ENCODE data around the gene DPH2.

The DPH2 gene

GRCh38 chr1:43947874-43948437 lies 21.9 kb upstream of the DPH2 start:
- Histone ChIP-seq H3K36me3 (ENCODE audit: insufficient read depth, low read length) (peaks cover 10% of the 10 kb centered on the region), H3K27ac (no peak overlapping the region), H3K9me3 (ENCODE audit: low read depth, low read length) (no peaks in the 10 kb centered on the region), H3K9ac (ENCODE audit: insufficient read length) (peak overlapping the region; percentile 98), H3K4me3 (peak overlapping the region; percentile 98)
- no peak for DNase-seq (ENCODE audit: low read depth, low spot score)
- TF ChIP-seq FOXP2 (optimal IDR thresholded peaks at IDR 0.05; ENCODE audit: control extremely low read depth, extremely low read length, insufficient read depth), result no peak
- TF ChIP-seq EZH2 (IDR thresholded peaks at IDR 0.05), result no peak
- no peak for TF ChIP-seq POLR2AphosphoS5 (IDR thresholded peaks at IDR 0.05; ENCODE audit: borderline replicate concordance, low read depth, low read length)

- TF ChIP-seq POLR2AphosphoS5 (IDR thresholded peaks at IDR 0.05; ENCODE audit: borderline replicate concordance, low read depth, low read length) (no peak), EZH2 (IDR thresholded peaks at IDR 0.05) (no peak), FOXP2 (optimal IDR thresholded peaks at IDR 0.05; ENCODE audit: control extremely low read depth, extremely low read length, insufficient read depth) (no peak)
- Histone ChIP-seq H3K9ac (ENCODE audit: insufficient read length) (no peak overlapping the region), H3K4me3 (no peak overlapping the region), H3K36me3 (ENCODE audit: insufficient read depth, low read length) (peaks cover 10% of the 10 kb centered on the region), H3K9me3 (ENCODE audit: low read depth, low read length) (no peaks in the 10 kb centered on the region), H3K27ac (no peak overlapping the region)
- no peak for DNase-seq (ENCODE audit: low read depth, low spot score)
Measured at GRCh38 chr1:43949678-43950077, 20.1 kb upstream of the DPH2 start.

- DNase-seq (ENCODE audit: low read depth, low spot score), result no peak
- Histone ChIP-seq H3K36me3 (ENCODE audit: insufficient read depth, low read length) (peaks cover 10% of the 10 kb centered on the region), H3K27ac (no peak overlapping the region)
Measured at GRCh38 chr1:43951021-43951985, 18.5 kb upstream of the DPH2 start.

GRCh38 chr1:43952731-43953346 lies 17.0 kb upstream of the DPH2 start:
- no peak for DNase-seq (ENCODE audit: low read depth, low spot score)
- Histone ChIP-seq H3K9me3 (ENCODE audit: low read depth, low read length) (no peaks in the 10 kb centered on the region), H3K27ac (no peak overlapping the region), H3K9ac (ENCODE audit: insufficient read length) (no peak overlapping the region), H3K4me3 (no peak overlapping the region), H3K36me3 (ENCODE audit: insufficient read depth, low read length) (peaks cover 10% of the 10 kb centered on the region)
- no peak for TF ChIP-seq FOXP2 (optimal IDR thresholded peaks at IDR 0.05; ENCODE audit: control extremely low read depth, extremely low read length, insufficient read depth)
- no peak for TF ChIP-seq POLR2AphosphoS5 (IDR thresholded peaks at IDR 0.05; ENCODE audit: borderline replicate concordance, low read depth, low read length)
- no peak for TF ChIP-seq EZH2 (IDR thresholded peaks at IDR 0.05)

More at GRCh38 chr1:43951021-43951985, 18.5 kb upstream of the DPH2 start:
- no peak overlapping the region for H3K4me3 ChIP-seq
- no peak overlapping the region for H3K9ac ChIP-seq (ENCODE audit: insufficient read length)
- TF ChIP-seq POLR2AphosphoS5 (IDR thresholded peaks at IDR 0.05; ENCODE audit: borderline replicate concordance, low read depth, low read length), result no peak; the same call in 1 of the 2 replicates
- TF ChIP-seq FOXP2 (optimal IDR thresholded peaks at IDR 0.05; ENCODE audit: control extremely low read depth, extremely low read length, insufficient read depth), result no peak
- no peak for TF ChIP-seq EZH2 (IDR thresholded peaks at IDR 0.05)
- H3K9me3 ChIP-seq (ENCODE audit: low read depth, low read length), result no peaks in the 10 kb centered on the region

- Histone ChIP-seq H3K9me3 (ENCODE audit: low read depth, low read length) (no peaks in the 10 kb centered on the region), H3K27ac (no peak overlapping the region), H3K36me3 (ENCODE audit: insufficient read depth, low read length) (peaks cover 10% of the 10 kb centered on the region), H3K4me3 (no peak overlapping the region), H3K9ac (ENCODE audit: insufficient read length) (no peak overlapping the region)
- TF ChIP-seq FOXP2 (optimal IDR thresholded peaks at IDR 0.05; ENCODE audit: control extremely low read depth, extremely low read length, insufficient read depth) (no peak), POLR2AphosphoS5 (IDR thresholded peaks at IDR 0.05; ENCODE audit: borderline replicate concordance, low read depth, low read length) (no peak), EZH2 (IDR thresholded peaks at IDR 0.05) (no peak)
- no peak for DNase-seq (ENCODE audit: low read depth, low spot score)
Measured at GRCh38 chr1:43953361-43953760, 16.4 kb upstream of the DPH2 start.

GRCh38 chr1:43954036-43954435 lies 15.8 kb upstream of the DPH2 start:
- TF ChIP-seq POLR2AphosphoS5 (IDR thresholded peaks at IDR 0.05; ENCODE audit: borderline replicate concordance, low read depth, low read length) (no peak), EZH2 (IDR thresholded peaks at IDR 0.05) (no peak), FOXP2 (optimal IDR thresholded peaks at IDR 0.05; ENCODE audit: control extremely low read depth, extremely low read length, insufficient read depth) (no peak)
- no peak overlapping the region for H3K27ac ChIP-seq
- H3K36me3 ChIP-seq (ENCODE audit: insufficient read depth, low read length), result peaks cover 10% of the 10 kb centered on the region
- H3K9me3 ChIP-seq (ENCODE audit: low read depth, low read length), result no peaks in the 10 kb centered on the region
- H3K9ac ChIP-seq (ENCODE audit: insufficient read length), result no peak overlapping the region
- H3K4me3 ChIP-seq, result no peak overlapping the region
- DNase-seq (ENCODE audit: low read depth, low spot score), result no peak

- Histone ChIP-seq H3K4me3 (no peak overlapping the region), H3K9ac (ENCODE audit: insufficient read length) (no peak overlapping the region), H3K9me3 (ENCODE audit: low read depth, low read length) (no peaks in the 10 kb centered on the region), H3K36me3 (ENCODE audit: insufficient read depth, low read length) (no peaks in the 10 kb centered on the region; the same call in 1 of the 2 replicates), H3K27ac (no peak overlapping the region)
- DNase-seq (ENCODE audit: low read depth, low spot score), result no peak
- TF ChIP-seq FOXP2 (optimal IDR thresholded peaks at IDR 0.05; ENCODE audit: control extremely low read depth, extremely low read length, insufficient read depth) (no peak), POLR2AphosphoS5 (IDR thresholded peaks at IDR 0.05; ENCODE audit: borderline replicate concordance, low read depth, low read length) (no peak), EZH2 (IDR thresholded peaks at IDR 0.05) (no peak)
Measured at GRCh38 chr1:43956234-43956633, 13.6 kb upstream of the DPH2 start.
